ENCODE results near the gene CCDC157. TPM values are rescaled to one million over a fixed set of nuclear protein-coding genes. Genes with fewer than 3 reads are reported as not detected.
A peak's percentile ranks its signal among the peaks of the same experiment; 100 is the strongest.

Gene CCDC157
- total and polyA plus RNA-seq, 11 donors, result 0.42 to 1.7 (median 1.1) TPM

DNA sequence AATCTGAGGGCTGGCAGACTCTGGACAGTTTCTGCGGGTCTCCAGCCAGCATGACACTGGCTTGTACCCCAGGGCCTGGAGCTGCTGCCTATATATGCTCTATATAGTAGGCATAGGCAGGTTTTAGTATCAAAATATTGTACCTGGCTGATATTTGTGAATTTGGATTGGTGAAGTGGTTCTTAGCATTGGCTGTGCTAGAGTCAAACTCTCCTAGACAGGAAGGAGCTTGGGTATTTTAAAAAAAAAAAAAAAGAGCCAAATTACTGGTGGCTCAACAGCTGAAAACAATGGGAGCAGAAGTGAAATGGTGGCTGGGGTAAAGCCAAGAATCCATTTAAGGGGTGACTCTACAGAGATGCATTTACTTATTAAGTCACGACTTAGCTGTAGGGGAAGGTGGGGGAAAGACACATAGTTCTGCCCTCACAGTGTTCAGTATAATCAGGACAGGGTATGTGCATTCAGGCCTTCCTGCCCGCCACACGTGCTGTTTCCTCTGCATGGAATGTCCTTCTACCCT is 57.8 kb downstream of the CCDC157 start:
- H3K36me3 ChIP-seq, result peaks cover 0 to 69% (median 45%) of the 10 kb centered on the region in 9 donors

DNA sequence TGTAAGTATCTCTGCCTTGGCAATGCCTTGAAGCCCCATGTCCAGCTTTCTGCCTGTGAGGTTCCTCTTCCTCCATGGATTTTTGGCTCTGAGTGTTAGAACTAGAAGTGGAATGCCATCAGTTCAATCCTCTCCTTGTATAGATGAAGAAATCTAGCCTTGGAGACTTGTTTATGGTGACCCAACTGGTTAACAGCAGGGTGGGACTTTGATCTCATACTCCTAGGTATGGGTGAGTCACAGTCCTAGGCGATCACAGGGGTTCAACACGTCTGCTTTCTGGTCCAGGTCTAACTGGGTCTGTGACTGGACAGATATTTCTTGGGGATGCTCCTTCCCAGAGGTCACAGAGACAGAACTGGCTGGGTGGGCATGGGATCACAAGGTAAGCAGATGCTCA is 59.6 kb downstream of the CCDC157 start:
- intact Hi-C loops (cut with DNase I), result no loop called here
- H3K27me3 ChIP-seq, result no peaks in the 10 kb centered on the region
- peaks cover 0 to 11% (median 0%) of the 10 kb centered on the region in 12 donors for H3K4me1 ChIP-seq
- DNase-seq (no peak), ATAC-seq (no peak)
- H3K4me3 ChIP-seq, result no peak overlapping the region
- WGBS, 4 donors, result 86 to 96% (median 92%) methylated on average over 2 of the region's 2 CpGs
- TF ChIP-seq, protein P1, sequence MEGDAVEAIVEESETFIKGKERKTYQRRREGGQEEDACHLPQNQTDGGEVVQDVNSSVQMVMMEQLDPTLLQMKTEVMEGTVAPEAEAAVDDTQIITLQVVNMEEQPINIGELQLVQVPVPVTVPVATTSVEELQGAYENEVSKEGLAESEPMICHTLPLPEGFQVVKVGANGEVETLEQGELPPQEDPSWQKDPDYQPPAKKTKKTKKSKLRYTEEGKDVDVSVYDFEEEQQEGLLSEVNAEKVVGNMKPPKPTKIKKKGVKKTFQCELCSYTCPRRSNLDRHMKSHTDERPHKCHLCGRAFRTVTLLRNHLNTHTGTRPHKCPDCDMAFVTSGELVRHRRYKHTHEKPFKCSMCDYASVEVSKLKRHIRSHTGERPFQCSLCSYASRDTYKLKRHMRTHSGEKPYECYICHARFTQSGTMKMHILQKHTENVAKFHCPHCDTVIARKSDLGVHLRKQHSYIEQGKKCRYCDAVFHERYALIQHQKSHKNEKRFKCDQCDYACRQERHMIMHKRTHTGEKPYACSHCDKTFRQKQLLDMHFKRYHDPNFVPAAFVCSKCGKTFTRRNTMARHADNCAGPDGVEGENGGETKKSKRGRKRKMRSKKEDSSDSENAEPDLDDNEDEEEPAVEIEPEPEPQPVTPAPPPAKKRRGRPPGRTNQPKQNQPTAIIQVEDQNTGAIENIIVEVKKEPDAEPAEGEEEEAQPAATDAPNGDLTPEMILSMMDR (IDR thresholded peaks at IDR 0.05), result no peak
- TF ChIP-seq POLR2A (IDR thresholded peaks at IDR 0.05), result no peak
- H3K36me3 ChIP-seq, result peaks cover 0 to 78% (median 51%) of the 10 kb centered on the region in 9 donors
- H3K27ac ChIP-seq, result no peak overlapping the region
- H3K9me3 ChIP-seq, result no peaks in the 10 kb centered on the region

More for the DNA sequence above, 57.8 kb downstream of the CCDC157 start:
- 74 to 86% (median 84%) methylated on average over 4 of the region's 4 CpGs for WGBS, 4 donors
- no peak for DNase-seq
- H3K27me3 ChIP-seq, result no peaks in the 10 kb centered on the region
- H3K4me3 ChIP-seq, result no peak overlapping the region
- no peak overlapping the region for H3K27ac ChIP-seq
- H3K4me1 ChIP-seq, result no peaks in the 10 kb centered on the region
- intact Hi-C loops (cut with DNase I), result no loop called here
- no peak for ATAC-seq
- TF ChIP-seq, protein P1 (IDR thresholded peaks at IDR 0.05), result no peak
- no peak for TF ChIP-seq POLR2A (IDR thresholded peaks at IDR 0.05)
- no peaks in the 10 kb centered on the region for H3K9me3 ChIP-seq

DNA sequence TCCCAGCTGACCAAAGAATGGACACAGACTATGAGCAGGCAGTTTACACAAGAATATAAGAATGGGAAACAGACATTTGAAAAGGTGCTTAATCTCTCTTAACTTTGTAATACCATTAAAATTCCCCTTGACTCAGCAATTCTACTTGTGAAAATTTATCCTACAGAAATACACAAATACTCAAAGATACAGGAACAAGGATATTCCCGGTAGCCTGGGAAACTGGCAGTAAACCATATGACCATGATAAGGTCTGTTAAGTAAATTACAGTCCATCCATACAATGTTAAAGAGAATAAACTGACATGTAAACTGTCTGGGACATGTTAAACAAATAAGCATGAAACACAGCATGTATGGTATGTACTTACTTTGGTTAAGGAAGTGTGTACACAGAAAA is 60.0 kb downstream of the CCDC157 start:
- no peak overlapping the region for H3K27ac ChIP-seq
- no peaks in the 10 kb centered on the region for H3K27me3 ChIP-seq
- H3K36me3 ChIP-seq, result peaks cover 0 to 76% (median 51%) of the 10 kb centered on the region in 9 donors
- peaks cover 0 to 15% (median 1%) of the 10 kb centered on the region in 12 donors for H3K4me1 ChIP-seq
- H3K9me3 ChIP-seq, result no peaks in the 10 kb centered on the region
- intact Hi-C loops (cut with DNase I), result no loop called here
- 70 to 82% (median 74%) methylated on average over 1 of the region's 1 CpG for WGBS, 4 donors
- no peak overlapping the region for H3K4me3 ChIP-seq
- no peak for DNase-seq
- ATAC-seq, result no peak
- TF ChIP-seq, protein P1 (IDR thresholded peaks at IDR 0.05), result no peak
- TF ChIP-seq POLR2A (IDR thresholded peaks at IDR 0.05), result no peak

DNA sequence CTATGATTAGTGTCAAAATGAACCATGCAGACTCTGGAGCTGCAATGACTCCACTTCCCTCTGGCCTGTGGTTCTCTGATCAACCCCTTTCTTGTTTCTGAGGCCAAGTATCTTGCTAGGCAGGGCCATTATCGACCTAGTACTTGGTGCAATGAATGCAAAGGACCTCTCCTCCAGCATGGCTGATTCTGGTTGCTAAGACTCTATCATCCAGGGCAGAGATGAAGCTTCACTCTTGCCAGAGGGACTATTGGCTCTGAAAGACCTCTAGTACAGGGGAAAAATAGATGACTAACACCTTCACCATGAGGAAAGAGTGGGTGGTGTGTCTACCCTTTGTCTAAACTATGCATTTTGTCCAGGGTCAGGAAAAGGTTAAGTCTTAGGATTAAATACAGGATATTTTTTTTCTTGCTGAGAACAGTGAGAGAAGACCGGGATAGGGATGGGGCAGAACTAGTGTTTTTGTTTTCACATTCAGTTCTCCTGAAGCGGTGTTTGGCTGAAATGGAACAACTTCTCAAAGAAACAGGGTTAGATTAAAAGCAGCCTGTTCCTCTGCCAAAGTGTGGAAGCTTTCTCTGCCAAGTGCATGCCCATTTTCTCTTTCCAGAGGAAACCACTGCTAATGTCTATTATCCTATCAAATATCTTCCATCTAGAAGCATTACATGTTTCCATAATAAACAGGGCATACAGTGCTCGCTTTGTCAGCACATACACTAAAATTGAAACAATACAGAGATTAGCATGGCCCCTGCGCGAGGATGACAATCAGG is 63.7 kb downstream of the CCDC157 start:
- intact Hi-C loops (cut with DNase I), result loop anchor here in 3 of 10 donors (10.0 kb wide), 2 partner anchors 164 to 184 kb away; partner anchors contain the start of gene TCN2 (in 2 of the 3)
- TF ChIP-seq, protein P1 (IDR thresholded peaks at IDR 0.05), result no peak
- TF ChIP-seq POLR2A (IDR thresholded peaks at IDR 0.05), result no peak
- peaks cover 4 to 43% (median 27%) of the 10 kb centered on the region in 12 donors for H3K4me1 ChIP-seq
- H3K27ac ChIP-seq, result peak overlapping the region in 1 of 12 donors; percentile 40
- no peaks in the 10 kb centered on the region for H3K9me3 ChIP-seq
- no peaks in the 10 kb centered on the region for H3K27me3 ChIP-seq
- ATAC-seq, result no peak
- DNase-seq, result no peak
- 81 to 86% (median 83%) methylated on average over 6 of the region's 6 CpGs for WGBS, 4 donors
- no peak overlapping the region for H3K4me3 ChIP-seq
- H3K36me3 ChIP-seq, result peaks cover 0 to 60% (median 44%) of the 10 kb centered on the region in 9 donors
